ENCODE measurements around the gene RAI2.
"Not testable (repeated sequence)": the region's sequence is repeated elsewhere in the genome, so short reads cannot be mapped to it uniquely, and the experiment has no call there.

RAI2 gene

GRCh38 chrX:17786554-17787347, 74.3 kb downstream of the RAI2 start:
- H3K27ac Mint-ChIP-seq; H3K4me1 Mint-ChIP-seq (ENCODE audit: low read depth); H3K4me3 Mint-ChIP-seq; H3K9me3 Mint-ChIP-seq; H3K36me3 Mint-ChIP-seq (ENCODE audit: low read depth): not testable (repeated sequence)
- H3K27me3 Mint-ChIP-seq (ENCODE audit: low read depth): peaks cover 10% of the 10 kb centered on the region

GRCh38 chrX:17779434-17779833, 81.7 kb downstream of the RAI2 start:
- peaks cover 4% of the 10 kb centered on the region for H3K4me1 Mint-ChIP-seq (ENCODE audit: low read depth)
- no peak overlapping the region for H3K4me3 Mint-ChIP-seq
- no peaks in the 10 kb centered on the region for H3K36me3 Mint-ChIP-seq (ENCODE audit: low read depth)
- no peak overlapping the region for H3K27ac Mint-ChIP-seq
- peaks cover 5% of the 10 kb centered on the region for H3K9me3 Mint-ChIP-seq
- H3K27me3 Mint-ChIP-seq (ENCODE audit: low read depth): no peaks in the 10 kb centered on the region

GRCh38 chrX:17778997-17779396, 82.1 kb downstream of the RAI2 start:
- H3K4me3 Mint-ChIP-seq: no peak overlapping the region
- H3K27me3 Mint-ChIP-seq (ENCODE audit: low read depth): no peaks in the 10 kb centered on the region
- H3K27ac Mint-ChIP-seq: no peak overlapping the region
- H3K4me1 Mint-ChIP-seq (ENCODE audit: low read depth): peaks cover 4% of the 10 kb centered on the region
- peaks cover 5% of the 10 kb centered on the region for H3K9me3 Mint-ChIP-seq
- H3K36me3 Mint-ChIP-seq (ENCODE audit: low read depth): no peaks in the 10 kb centered on the region

GRCh38 chrX:17774053-17774452, 87.0 kb downstream of the RAI2 start:
- Mint-ChIP-seq H3K27ac (no peak overlapping the region), H3K36me3 (ENCODE audit: low read depth) (no peaks in the 10 kb centered on the region), H3K4me3 (no peak overlapping the region), H3K27me3 (ENCODE audit: low read depth) (no peaks in the 10 kb centered on the region), H3K9me3 (no peaks in the 10 kb centered on the region), H3K4me1 (ENCODE audit: low read depth) (peaks cover 2% of the 10 kb centered on the region)

- Mint-ChIP-seq H3K27me3 (ENCODE audit: low read depth) (no peaks in the 10 kb centered on the region), H3K4me1 (ENCODE audit: low read depth) (no peaks in the 10 kb centered on the region), H3K9me3 (no peaks in the 10 kb centered on the region), H3K27ac (no peak overlapping the region), H3K4me3 (no peak overlapping the region), H3K36me3 (ENCODE audit: low read depth) (no peaks in the 10 kb centered on the region)
Measured at GRCh38 chrX:17773221-17773876, 87.7 kb downstream of the RAI2 start.

GRCh38 chrX:17769701-17770269, 91.3 kb downstream of the RAI2 start:
- Mint-ChIP-seq H3K27me3 (ENCODE audit: low read depth) (no peaks in the 10 kb centered on the region), H3K36me3 (ENCODE audit: low read depth) (no peaks in the 10 kb centered on the region), H3K4me3 (no peak overlapping the region), H3K9me3 (no peaks in the 10 kb centered on the region), H3K27ac (no peak overlapping the region), H3K4me1 (ENCODE audit: low read depth) (no peaks in the 10 kb centered on the region)

- Mint-ChIP-seq H3K4me1 (ENCODE audit: low read depth) (no peaks in the 10 kb centered on the region), H3K9me3 (no peaks in the 10 kb centered on the region), H3K27me3 (ENCODE audit: low read depth) (no peaks in the 10 kb centered on the region), H3K36me3 (ENCODE audit: low read depth) (no peaks in the 10 kb centered on the region), H3K27ac (no peak overlapping the region), H3K4me3 (no peak overlapping the region)
Measured at GRCh38 chrX:17768997-17769396, 92.1 kb downstream of the RAI2 start.

- Mint-ChIP-seq H3K4me1 (ENCODE audit: low read depth) (no peaks in the 10 kb centered on the region), H3K27me3 (ENCODE audit: low read depth) (no peaks in the 10 kb centered on the region), H3K36me3 (ENCODE audit: low read depth) (no peaks in the 10 kb centered on the region), H3K9me3 (no peaks in the 10 kb centered on the region), H3K27ac (no peak overlapping the region), H3K4me3 (no peak overlapping the region)
Measured at GRCh38 chrX:17767734-17768133, 93.4 kb downstream of the RAI2 start.

GRCh38 chrX:17759990-17760389, 101.1 kb downstream of the RAI2 start:
- H3K9me3 Mint-ChIP-seq: no peaks in the 10 kb centered on the region
- peaks cover 4% of the 10 kb centered on the region for H3K27me3 Mint-ChIP-seq (ENCODE audit: low read depth)
- H3K36me3 Mint-ChIP-seq (ENCODE audit: low read depth): no peaks in the 10 kb centered on the region
- no peaks in the 10 kb centered on the region for H3K4me1 Mint-ChIP-seq (ENCODE audit: low read depth)
- no peak overlapping the region for H3K4me3 Mint-ChIP-seq
- no peak overlapping the region for H3K27ac Mint-ChIP-seq

- no peak overlapping the region for H3K4me3 Mint-ChIP-seq
- no peaks in the 10 kb centered on the region for H3K4me1 Mint-ChIP-seq (ENCODE audit: low read depth)
- peaks cover 4% of the 10 kb centered on the region for H3K27me3 Mint-ChIP-seq (ENCODE audit: low read depth)
- no peaks in the 10 kb centered on the region for H3K9me3 Mint-ChIP-seq
- H3K36me3 Mint-ChIP-seq (ENCODE audit: low read depth): no peaks in the 10 kb centered on the region
- H3K27ac Mint-ChIP-seq: no peak overlapping the region
Measured at GRCh38 chrX:17758382-17758781, 102.7 kb downstream of the RAI2 start.

GRCh38 chrX:17750436-17750835, 110.7 kb downstream of the RAI2 start:
- no peak overlapping the region for H3K27ac Mint-ChIP-seq
- no peaks in the 10 kb centered on the region for H3K36me3 Mint-ChIP-seq (ENCODE audit: low read depth)
- H3K4me3 Mint-ChIP-seq: no peak overlapping the region
- H3K27me3 Mint-ChIP-seq (ENCODE audit: low read depth): peaks cover 10% of the 10 kb centered on the region
- H3K4me1 Mint-ChIP-seq (ENCODE audit: low read depth): no peaks in the 10 kb centered on the region
- H3K9me3 Mint-ChIP-seq: no peaks in the 10 kb centered on the region

Measured in T-helper 1 cell treated with Interleukin-12 subunit alpha and Interleukin-12 subunit beta and Interleukin-4 antibody, amounts not matched to agents 30 μg/mL and 1 μg/mL, for 36 hours (primary cell).